Inferior parietal cortex (tissue), 1 donor: ENCODE measurements around the gene TNFAIP8.

Source experiments
- DNase-seq: peaks from one replicate; pipeline ENCODE4 v3.0.0-alpha.2; 2016; ENCODE audit errors: extremely low spot score

Gene TNFAIP8

DNA sequence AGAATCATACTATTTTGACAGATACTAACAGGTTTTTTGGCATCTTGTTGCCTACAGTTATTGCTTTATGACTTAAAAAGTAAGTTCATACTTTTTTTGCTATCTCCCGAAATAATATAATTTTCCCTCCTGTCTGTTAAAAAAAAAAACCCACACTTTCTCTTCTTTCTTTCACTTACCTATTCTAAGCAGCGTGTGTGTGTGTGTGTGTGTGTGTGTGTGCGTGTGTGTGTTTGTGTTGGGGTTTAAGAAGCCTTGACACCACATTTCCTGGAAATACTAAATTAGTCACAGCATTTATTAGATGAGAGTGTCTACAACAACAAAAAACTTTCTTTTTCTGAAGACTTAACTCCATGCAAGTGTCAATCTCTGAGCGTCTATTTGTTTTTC is 12.4 kb downstream of the TNFAIP8 start:
- DNase-seq: no peak

DNA sequence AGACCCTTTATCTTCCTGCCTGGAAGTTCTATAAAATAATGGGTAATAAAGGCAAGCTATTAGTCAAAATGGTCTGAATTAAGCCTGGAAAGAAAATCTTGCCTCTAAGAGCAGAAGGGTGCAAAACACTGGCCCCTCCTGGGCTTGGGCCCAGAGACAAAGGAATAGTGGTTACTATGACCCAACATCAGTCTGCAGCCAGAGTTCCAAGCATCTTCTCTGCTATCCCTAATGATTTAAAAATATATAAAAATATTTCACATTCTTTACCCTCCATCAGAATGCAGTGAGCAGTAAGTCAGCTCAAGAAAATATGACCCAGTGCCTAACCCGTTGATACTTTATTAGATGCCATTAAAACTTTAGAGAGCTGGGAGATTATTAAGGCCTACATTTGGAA is 14.7 kb downstream of the TNFAIP8 start:
- DNase-seq: no peak

DNA sequence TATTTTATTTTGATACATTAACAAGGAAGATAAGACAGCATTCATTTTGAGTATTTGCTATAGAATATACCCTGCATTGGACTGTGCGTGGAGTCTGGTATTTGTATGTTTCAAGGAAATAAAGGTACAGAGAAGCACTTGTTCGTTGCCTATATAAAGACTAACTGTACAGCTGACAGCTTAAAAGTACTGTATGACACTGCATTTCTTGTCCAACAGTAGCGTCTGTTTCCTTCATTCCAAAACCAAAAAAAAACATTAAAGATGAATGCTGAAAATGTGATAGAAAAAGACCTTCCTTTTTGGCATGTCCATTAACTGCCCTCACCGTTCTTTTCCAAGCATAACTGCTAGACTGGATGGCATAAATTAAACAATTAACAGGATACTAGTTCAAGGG is 15.3 kb downstream of the TNFAIP8 start:
- no peak for DNase-seq

DNA sequence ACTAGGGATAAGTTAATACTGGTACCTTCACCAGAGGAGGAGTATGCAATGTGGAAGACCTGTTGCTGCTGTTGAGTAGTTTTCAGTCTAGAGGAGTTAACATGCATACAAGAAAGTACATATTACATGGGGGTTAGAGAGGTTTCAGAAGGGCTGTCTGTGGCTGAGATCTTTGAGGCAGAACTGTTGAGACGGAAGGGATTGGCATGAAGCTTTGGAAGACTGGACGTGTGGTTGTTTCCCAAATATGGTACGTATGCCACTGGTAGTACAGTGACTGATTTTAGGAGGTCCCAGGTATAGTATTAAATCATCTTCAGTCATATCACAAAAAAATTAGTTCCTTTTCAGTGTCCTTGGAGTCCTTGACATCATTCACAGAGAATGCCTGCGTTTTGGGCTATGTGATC is 17.6 kb downstream of the TNFAIP8 start:
- no peak for DNase-seq

DNA sequence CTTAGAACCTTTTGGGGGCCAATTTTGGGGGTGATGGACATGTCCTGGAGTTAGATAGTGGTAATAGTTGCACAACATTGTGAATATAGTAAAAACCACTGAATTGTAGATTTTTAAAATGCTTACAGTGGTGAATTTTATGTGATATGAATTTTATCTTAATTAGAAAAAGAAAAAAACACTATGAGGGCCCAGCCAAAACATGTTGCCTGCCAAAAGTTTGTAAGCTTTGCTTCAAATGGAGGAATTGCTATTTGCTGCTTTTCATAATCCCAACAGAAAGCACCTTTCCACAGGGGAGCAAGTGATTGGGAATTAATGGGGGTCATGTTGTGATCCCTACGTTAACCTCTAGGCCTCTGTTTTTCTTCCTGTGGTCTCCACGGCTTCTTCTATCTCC is 19.1 kb downstream of the TNFAIP8 start:
- DNase-seq: no peak

DNA sequence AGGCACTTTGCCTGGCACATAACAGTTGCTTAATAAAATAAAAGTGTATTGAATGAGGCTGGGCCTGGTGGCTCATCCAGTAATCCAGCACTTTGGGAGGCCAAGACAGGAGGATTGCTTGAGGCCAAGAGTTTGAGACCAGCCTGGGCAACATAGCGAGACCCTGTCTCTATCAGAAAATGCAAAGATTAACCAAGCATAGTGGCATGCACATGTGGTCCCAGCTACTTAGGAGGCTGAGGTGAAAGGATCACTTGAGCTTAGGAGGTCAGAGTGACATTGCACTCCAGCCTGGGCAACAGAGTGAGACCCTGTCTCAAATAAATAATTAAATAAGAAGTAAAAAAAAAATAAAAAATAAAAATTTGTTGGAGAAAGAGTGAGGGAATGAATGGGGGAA is 21.2 kb downstream of the TNFAIP8 start:
- DNase-seq: no peak

DNA sequence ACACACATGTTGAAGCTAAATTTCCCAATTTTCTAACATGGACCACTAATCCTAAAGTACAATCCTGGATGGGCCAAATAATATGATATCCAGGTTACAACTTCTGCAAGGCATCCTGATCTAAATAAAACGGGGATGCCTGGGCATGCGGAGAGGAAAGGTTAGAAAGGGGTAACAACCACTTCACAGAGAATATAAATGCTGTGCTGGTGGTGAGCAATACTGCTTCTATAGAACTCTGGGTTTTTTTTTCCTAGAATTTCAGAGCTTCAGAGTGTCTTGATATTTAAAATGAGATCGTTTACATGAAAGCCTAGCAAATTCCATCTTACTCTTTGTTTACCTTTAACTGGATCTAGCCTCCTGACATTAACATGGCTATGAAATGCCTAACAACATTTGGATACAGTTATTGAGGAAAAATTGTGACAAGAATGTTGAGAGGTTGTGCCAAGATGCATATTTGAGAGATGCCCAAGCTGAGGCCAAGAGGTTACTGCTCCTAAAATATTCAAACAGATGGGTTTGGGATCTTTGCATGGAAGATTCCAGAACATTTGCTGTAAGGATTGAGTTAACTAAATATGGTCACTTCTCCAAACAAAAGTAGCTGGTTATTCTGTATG is 22.4 kb downstream of the TNFAIP8 start:
- no peak for DNase-seq

DNA sequence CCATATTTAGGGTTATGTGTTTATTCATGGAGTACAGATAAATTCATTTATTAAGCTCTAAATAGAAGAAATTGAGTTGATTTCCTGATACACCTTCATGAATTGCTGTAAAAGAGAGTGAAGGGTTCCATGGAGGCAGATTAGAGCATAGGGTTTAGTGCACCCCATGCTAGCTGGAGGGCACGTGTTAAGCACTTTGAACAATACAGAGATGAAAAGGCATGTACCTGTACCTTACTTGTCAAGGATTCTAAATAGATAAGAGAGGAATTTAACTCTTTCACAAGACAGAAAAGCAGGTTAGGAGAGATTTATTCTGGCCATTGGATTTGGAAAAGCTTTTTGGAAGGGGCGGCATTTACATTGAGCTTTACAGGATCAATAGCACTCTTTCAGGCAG is 23.3 kb downstream of the TNFAIP8 start:
- DNase-seq: no peak

DNA sequence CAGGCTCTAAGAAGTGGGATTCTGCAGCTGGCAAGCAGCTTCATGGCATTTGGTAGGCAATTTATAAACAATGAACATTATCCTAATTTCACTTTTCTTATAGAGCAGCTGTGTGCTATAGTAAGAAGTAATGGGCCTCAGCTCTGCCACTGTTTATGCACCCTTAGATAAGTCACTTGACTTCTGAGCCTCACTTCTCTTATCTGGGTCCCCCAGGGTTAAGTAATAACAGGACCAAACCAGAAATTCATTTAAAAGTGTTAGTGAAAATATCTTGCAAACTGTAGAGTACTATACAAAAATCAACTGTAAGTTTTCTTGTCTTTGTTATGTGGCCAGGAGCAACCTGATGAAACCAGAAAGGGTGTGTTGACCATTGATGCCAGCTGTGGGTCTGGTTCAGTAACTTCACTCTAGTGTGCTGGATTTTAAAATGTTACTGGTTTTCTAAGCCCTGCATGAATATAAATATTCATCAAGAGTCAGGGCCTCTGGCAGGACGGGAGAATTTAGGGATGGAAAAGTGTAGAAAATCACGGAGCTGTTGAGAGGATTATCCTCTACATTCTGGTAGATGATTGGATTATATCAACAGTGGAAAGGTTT is 24.2 kb downstream of the TNFAIP8 start:
- no peak for DNase-seq

DNA sequence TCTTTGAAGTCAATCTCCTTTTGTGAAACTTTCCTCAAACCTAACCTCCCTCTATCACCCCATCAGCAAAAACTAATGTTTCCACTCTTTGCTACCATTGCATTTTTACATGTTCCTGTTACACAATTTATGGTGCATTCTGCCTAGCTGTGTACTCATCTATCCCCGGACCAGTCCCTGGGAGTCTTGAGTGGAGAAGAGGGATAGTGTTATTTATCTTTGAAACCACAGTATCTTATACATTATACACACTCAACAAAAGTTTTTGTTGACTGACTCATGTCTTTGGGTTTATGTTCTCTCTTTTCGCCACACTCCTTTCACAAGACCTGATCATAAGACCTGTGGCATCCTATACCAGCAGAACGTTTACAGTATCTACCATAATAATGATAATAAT is 26.4 kb downstream of the TNFAIP8 start:
- DNase-seq: no peak

DNA sequence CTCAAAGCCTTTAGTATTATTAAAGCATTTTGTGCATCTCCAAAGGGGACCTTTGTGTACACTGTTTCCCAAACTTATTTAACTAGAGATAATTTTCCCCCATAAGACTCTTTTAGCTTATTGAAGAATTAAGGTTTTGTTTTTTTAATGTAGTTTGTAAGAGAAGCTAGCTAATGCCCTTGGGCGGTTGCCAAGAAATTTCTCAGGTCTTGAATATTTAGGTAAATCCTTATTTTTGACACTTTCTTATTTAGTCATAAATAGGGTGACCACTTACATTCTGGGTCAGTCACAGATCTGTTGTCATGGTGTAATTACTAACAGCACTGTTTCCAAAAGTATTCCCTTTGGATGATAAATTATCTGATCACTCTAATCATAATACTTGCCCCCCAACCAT is 27.2 kb downstream of the TNFAIP8 start:
- DNase-seq: no peak

DNA sequence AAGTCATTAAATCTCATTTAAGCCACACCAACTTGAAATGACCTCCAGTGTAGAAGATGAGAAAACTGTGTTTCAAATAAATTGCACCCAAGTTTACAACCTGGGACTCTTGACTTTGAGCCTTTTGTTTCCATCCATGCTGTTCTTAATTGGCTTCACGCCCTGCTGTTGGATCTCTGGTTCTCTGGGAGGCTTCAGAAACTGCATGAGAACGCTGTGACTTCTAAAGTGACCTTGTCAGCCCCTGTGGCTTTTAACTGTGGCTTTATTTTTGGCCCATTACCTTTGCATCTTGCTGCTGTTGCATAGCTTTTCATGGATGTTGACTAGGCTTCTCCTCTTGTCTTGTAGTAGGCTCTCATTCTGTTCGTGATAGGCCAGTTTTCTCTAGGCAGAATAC is 29.3 kb downstream of the TNFAIP8 start:
- DNase-seq: no peak

DNA sequence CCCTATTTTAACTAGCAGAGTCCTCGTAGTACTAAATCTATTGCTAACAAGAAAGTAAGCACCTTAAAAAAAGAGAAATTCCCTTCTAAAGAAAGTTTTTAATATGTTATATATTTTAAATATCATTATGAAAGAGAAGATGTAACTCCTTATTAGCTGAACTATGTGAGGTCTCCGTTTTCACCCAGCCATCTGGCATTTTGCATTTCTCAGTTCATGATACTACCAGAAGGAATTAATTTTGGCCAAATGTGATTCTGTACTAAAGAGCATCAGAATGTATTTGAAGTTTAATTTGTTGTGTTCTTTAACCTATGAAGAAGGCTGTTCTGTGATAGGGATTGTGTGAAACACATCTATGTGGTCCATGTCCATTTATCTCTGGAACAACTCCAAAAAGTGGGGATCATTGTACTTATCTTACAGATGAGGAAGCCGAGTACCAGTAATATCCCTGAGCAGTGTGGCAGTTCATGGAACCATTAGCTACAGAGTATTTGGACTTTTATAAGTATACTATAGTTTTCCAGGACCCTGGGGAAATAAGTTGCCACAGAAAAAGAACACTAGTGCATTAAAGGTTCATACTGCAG is 29.8 kb downstream of the TNFAIP8 start:
- no peak for DNase-seq

DNA sequence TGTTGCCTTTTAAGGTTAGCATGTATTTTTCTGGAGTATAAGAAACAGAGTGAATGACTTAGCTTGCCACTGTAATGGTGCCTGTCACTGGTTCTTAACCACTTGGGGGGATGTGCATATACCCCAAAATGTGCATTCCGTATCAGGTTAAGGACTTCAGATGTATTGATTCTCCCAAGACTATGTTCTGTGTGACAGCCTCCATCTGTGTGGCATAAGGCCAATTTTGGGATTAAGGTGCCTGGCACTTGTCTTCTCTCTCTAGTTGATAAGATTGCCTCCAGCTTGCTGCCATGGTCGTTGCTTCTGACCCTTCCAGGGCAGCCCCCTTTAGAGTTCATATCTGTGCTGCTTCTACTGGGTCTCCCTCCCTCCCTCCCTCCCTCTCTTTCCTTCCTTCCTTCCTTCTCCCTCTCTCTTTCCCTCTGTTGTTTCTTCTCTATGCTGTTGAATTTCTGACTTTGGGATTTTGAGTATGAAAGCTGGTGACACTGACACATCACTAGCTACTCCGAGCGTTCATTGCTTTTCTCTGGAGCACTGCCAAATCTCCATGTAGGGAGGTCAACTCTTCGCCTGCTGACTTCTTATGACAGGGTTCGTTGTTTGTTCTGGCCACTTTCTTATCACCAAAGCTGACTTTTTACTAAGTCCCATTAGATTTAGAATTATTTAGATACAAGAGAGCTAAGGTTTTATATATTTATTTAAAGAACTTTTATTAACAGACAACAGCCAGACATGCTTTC is 31.0 kb downstream of the TNFAIP8 start:
- DNase-seq: no peak

DNA sequence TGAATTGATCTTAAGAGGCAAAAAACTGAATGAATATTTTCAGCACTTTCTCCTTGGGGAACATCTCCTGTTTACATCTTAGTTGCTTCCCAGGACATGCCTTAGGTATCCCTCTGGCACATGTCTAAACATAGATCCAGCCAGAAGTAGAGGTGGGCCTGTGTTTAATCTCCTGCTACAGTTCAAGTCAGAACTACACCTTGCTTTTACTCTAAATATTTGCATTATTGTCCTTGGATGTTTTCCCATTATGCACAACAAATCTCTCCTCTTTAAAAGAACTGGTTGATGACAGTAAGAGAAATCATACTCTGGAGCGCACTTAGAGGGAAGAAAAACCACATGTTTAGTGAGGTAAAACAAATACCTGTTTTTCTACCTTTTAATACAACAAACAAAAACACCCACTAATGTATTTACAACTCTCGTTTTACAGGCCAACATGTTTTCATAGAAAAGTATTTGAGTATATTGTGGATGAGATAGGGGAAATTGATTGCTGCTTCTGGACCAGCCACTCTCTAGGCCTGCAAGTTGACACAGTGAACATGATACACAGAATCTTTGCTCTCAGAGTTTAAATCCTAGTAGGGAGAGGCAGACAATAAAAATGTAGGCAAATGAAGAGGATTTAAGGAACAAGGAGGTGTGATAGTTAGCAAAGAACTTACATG is 32.3 kb downstream of the TNFAIP8 start:
- no peak for DNase-seq

DNA sequence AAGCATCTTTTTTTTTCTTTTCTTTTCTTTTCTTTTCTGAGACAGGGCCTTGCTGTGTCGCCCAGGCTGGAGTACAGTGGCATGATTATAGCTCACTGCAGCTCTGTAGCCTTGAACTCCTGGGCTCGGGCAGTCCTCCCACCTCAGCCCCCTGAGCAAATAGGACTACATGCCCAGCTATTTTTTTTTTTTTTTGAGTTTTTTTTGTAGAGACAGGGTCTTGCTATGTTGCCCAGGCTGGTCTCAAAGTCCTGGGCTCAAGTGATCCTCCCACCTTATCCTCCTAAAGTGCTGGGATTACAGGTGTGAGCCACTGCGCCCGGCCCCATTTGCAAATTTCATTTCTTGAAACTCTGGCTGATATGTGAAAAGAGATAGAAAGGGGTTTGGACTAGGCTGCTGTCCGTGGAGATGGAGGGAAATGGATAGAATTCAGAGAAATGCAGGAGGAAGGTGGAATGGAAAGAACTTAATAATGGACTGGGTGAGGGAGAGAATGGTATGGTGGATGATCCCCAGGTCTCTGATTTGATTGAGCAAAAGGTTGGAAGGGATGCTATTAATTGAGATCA is 32.9 kb downstream of the TNFAIP8 start:
- no peak for DNase-seq

DNA sequence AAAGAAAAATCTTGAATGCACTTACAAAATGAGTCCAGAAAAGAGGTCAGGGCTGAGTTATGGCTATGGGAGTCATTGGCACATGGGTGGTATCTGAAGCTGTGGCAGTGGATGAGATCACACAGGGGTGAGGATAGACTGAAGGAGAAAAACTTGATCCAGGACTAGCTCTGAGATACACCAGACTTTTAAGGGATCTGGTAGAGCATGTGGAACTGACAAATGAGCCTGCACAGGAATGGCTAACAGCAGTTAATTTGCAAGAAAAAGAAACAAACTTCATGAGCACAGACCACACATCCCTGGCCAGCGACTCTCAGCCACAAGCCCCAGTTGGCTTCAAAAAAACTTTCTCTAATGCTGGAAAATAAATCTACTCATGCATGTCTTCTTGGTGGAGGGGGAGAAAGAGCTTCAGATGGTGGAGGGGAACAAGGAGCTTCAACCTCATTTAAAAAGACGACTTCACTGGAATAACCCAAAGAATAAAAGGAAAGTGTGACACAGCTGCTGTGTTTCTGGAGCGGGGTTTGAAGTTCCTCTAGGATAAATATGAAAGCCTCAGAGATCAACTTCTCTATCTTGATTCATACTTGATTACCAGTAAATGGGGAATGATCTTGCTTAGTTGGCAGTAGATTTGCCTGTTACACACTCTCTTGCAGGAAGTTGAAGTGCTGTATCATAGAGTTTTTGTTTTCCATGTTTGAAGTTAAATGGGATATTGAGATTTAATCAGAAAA is 33.6 kb downstream of the TNFAIP8 start:
- DNase-seq: no peak

DNA sequence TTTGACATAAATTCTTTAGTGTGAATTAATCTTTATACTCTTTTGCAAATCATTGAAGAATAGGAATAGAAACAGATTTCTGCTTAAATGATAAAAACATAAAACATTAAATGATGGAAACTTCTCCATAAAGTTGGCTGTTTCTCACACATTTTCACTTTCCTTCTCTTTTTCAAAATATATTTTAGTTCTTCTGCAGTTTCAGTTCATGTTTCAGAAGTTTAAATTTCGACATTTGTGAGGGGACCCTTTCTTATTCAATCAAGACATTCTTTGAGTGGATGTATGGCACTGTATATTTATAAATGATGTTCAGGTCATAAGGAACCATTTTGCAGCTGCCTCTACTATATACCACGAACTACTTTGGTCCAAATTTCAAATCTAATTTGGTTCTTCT is 34.6 kb downstream of the TNFAIP8 start:
- no peak for DNase-seq

DNA sequence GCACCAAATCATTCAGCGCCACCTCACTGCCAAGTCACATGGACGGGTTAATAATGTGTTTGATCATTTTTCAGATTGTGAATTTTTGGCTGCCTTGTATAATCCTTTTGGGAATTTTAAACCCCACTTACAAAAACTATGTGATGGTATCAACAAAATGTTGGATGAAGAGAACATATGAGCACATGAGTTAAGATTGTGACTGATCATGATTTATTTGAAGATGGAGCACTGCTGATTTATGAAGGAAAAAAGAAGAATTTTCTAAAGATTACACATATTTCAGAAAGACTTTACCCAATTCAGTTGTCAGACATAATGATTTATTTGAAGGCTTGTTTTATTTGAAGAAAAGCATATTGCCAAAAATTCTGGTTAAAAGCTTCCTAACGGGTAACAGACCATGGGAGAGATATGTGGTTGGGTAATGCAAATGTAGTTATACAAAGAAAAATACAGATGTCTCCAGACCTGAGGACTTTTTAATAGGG is 37.4 kb downstream of the TNFAIP8 start:
- DNase-seq: no peak

DNA sequence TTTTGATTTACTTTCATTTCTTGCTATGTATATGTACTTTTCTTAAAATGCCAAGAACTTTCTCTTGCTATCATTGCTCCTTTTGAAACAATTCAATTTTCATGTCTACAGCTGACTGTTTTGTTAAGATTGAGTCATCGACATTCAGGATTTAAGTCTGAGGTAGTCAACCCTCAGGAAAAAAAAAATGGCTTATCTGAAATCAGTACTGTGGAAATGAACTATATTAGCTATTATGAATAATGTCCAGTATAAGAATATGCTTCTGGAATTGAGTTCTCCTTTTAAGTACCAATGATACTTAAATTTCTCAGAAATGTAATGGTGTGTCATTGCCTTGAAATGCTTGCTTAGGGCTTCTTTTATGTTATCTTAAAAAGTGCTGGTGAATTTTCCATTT is 37.9 kb downstream of the TNFAIP8 start:
- DNase-seq: no peak
